ENCODE data around the gene SPATA25.

- no peak for TF ChIP-seq CTCF (IDR thresholded peaks at IDR 0.05; ENCODE audit: insufficient read depth, low read length, poor library complexity, severe bottlenecking)
- TF ChIP-seq EZH2phosphoT487 (conservative IDR thresholded peaks at IDR 0.05; ENCODE audit: low read length) = no peak
These were observed 29.6 kb downstream of the SPATA25 start for GRCh38 chr20:45857882-45858216.
